Liver (tissue), 9 donors: ENCODE measurements around the gene CSPG5. TPM values are rescaled to one million over a fixed set of nuclear protein-coding genes. Genes with fewer than 3 reads are reported as not detected.

Experiments
- DNase-seq: peaks from one replicate; pipeline ENCODE4 v3.0.0-alpha.2; 2017; ENCODE audit warnings: low spot score
- H3K27ac ChIP-seq, 2 donors: one replicate each; pipeline ENCODE4 v1.7.0; 2013; ENCODE audit warnings: inconsistent platforms in 2 of 2, low read length in 2 of 2, control low read depth in 1 of 2, low read depth in 1 of 2, mild to moderate bottlenecking in 1 of 2
- H3K27me3 ChIP-seq, 4 donors: one replicate each; pipeline versions ENCODE4 v1.6.1 to v1.7.0; 2013; ENCODE audit warnings: low read length in 3 of 4, inconsistent platforms in 1 of 4, mild to moderate bottlenecking in 1 of 4, moderate library complexity in 1 of 4; ENCODE audit not compliant: control insufficient read depth in 4 of 4, insufficient read depth in 4 of 4
- H3K36me3 ChIP-seq, 4 donors: one replicate each; pipeline versions ENCODE4 v1.6.1 to v1.7.0; 2013; ENCODE audit warnings: low read length in 3 of 4, mild to moderate bottlenecking in 3 of 4, low read depth in 1 of 4, moderate library complexity in 1 of 4; ENCODE audit not compliant: control insufficient read depth in 4 of 4, insufficient read depth in 3 of 4
- H3K4me1 ChIP-seq, 4 donors: one replicate each; pipeline versions ENCODE4 v1.6.1 to v1.7.0; 2013; ENCODE audit warnings: low read length in 3 of 4, mild to moderate bottlenecking in 3 of 4, moderate library complexity in 1 of 4; ENCODE audit not compliant: control insufficient read depth in 4 of 4, insufficient read depth in 4 of 4
- H3K4me3 ChIP-seq, 3 donors: one replicate each; pipeline versions ENCODE4 v1.6.1 to v1.7.0; 2013; ENCODE audit warnings: low read length in 3 of 3, control low read depth in 1 of 3, low read depth in 1 of 3, mild to moderate bottlenecking in 1 of 3
- H3K9ac ChIP-seq, 2 donors: one replicate each; pipeline ENCODE4 v1.7.0; 2013; ENCODE audit warnings: low read length in 2 of 2, mild to moderate bottlenecking in 2 of 2, moderate library complexity in 2 of 2, control low read depth in 1 of 2, low read depth in 1 of 2
- H3K9me3 ChIP-seq, 4 donors: one replicate each; pipeline versions ENCODE4 v1.6.1 to v1.7.0; 2013; ENCODE audit warnings: low read length in 3 of 4; ENCODE audit not compliant: control insufficient read depth in 4 of 4
- FOXA1 ChIP-seq: IDR thresholded peaks from 2 replicates; pipeline ENCODE4 v1.6.1; 2016; ENCODE audit warnings: antibody characterized with exemption
- GABPA ChIP-seq, 2 donors: IDR thresholded peaks in 1 of 2; conservative IDR thresholded peaks in 1 of 2; 2 replicates each; pipeline ENCODE4 v1.6.1; 2016; ENCODE audit warnings: antibody characterized with exemption in 2 of 2, mild to moderate bottlenecking in 1 of 2, moderate library complexity in 1 of 2
- HNF4G ChIP-seq: IDR thresholded peaks from 2 replicates; pipeline ENCODE4 v1.6.1; 2016; ENCODE audit warnings: antibody characterized with exemption
- JUND ChIP-seq, 2 donors: IDR thresholded peaks; 2 replicates each; pipeline ENCODE4 v1.6.1; 2016; ENCODE audit warnings: antibody characterized with exemption in 2 of 2
- RAD21 ChIP-seq, 2 donors: IDR thresholded peaks; 2 replicates each; pipeline ENCODE4 v1.6.1; 2016; ENCODE audit warnings: antibody characterized with exemption in 2 of 2, mild to moderate bottlenecking in 2 of 2
- REST ChIP-seq: IDR thresholded peaks from 2 replicates; pipeline ENCODE4 v1.6.1; 2016; ENCODE audit warnings: antibody characterized with exemption, mild to moderate bottlenecking
- RXRA ChIP-seq, 2 donors: IDR thresholded peaks; 2 replicates each; pipeline ENCODE4 v1.6.1; 2017 to 2018; ENCODE audit warnings: antibody characterized with exemption in 2 of 2, mild to moderate bottlenecking in 1 of 2
- SP1 ChIP-seq: IDR thresholded peaks from 2 replicates; pipeline ENCODE4 v1.6.1; 2018; ENCODE audit warnings: antibody characterized with exemption, mild to moderate bottlenecking
- TAF1 ChIP-seq: conservative IDR thresholded peaks from 2 replicates; pipeline ENCODE4 v1.6.1; 2016; ENCODE audit warnings: antibody characterized with exemption, mild to moderate bottlenecking
- YY1 ChIP-seq: IDR thresholded peaks from 2 replicates; pipeline ENCODE4 v1.6.1; 2016; ENCODE audit warnings: antibody characterized with exemption, mild to moderate bottlenecking
- WGBS: extraction: QIAGEN DNeasy Blood & Tissue Kit; methylation state at CpG from one replicate; pipeline ENCODE4 v1.1.7; 2013; 5-methylcytosine and 5-hydroxymethylcytosine counted together
- polyA plus RNA-seq, 2 donors: library from polyadenylated mRNA; stranded (reverse) in 1 of 2; unstranded in 1 of 2; fragments of 200-250 nt in 1 of 2; fragments of >200 nt in 1 of 2; fragmentation: Nextera tagmentation in 1 of 2; extraction: Ambion mirVana in 1 of 2; gene quantifications; one replicate each; pipeline versions ENCODE4 v1.2.1 to v1.2.3, GENCODE V29; 2013 to 2015
- total RNA-seq, 2 donors: library from RNA; depleted of rRNA; stranded (reverse); fragments of >200 nt; gene quantifications; one replicate each; pipeline ENCODE4 v1.2.3, GENCODE V29; 2014
- TF ChIP-seq, protein P1 (sequence below): IDR thresholded peaks from 2 replicates; pipeline ENCODE4 v1.6.1; 2016; ENCODE audit warnings: antibody characterized with exemption
- TF ChIP-seq, protein P2 (sequence below): IDR thresholded peaks from 2 replicates; pipeline ENCODE4 v1.6.1; 2016; ENCODE audit warnings: antibody characterized with exemption
- TF ChIP-seq, protein P3 (sequence below): IDR thresholded peaks from 2 replicates; pipeline ENCODE4 v1.6.1; 2016; ENCODE audit warnings: antibody characterized with exemption
- donor health status: healthy.
- donor health status: healthy.
- donor health status: healthy.
- donor health status: healthy.
- donor health status: healthy.

Gene CSPG5
- total and polyA plus RNA-seq, 4 donors = 0.25 to 0.42 (median 0.33) TPM; not detected in 1

GRCh38 chr3:47592066-47592795 is 13.6 kb upstream of the CSPG5 start:
- Histone ChIP-seq H3K9ac (no peak overlapping the region), H3K36me3 (peaks cover 9 to 39% (median 25%) of the 10 kb centered on the region in 4 donors), H3K9me3 (no peaks in the 10 kb centered on the region), H3K4me1 (no peaks in the 10 kb centered on the region), H3K4me3 (no peak overlapping the region), H3K27me3 (no peaks in the 10 kb centered on the region), H3K27ac (no peak overlapping the region)
- 94% methylated on average over 4 of the region's 4 CpGs for WGBS
- TF ChIP-seq TAF1 = no peak
- TF ChIP-seq, protein P1, sequence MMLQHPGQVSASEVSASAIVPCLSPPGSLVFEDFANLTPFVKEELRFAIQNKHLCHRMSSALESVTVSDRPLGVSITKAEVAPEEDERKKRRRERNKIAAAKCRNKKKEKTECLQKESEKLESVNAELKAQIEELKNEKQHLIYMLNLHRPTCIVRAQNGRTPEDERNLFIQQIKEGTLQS = no peak
- TF ChIP-seq RAD21 (IDR thresholded peaks at IDR 0.05) = no peak
- no peak for TF ChIP-seq SP1
- no peak for TF ChIP-seq GABPA (IDR thresholded peaks at IDR 0.05 in 1 of 2, conservative IDR thresholded peaks at IDR 0.05 in 1 of 2)
- no peak for TF ChIP-seq REST
- no peak for TF ChIP-seq YY1
- no peak for TF ChIP-seq FOXA1
- TF ChIP-seq, protein P2, sequence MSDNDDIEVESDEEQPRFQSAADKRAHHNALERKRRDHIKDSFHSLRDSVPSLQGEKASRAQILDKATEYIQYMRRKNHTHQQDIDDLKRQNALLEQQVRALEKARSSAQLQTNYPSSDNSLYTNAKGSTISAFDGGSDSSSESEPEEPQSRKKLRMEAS = no peak
- TF ChIP-seq, protein P3, sequence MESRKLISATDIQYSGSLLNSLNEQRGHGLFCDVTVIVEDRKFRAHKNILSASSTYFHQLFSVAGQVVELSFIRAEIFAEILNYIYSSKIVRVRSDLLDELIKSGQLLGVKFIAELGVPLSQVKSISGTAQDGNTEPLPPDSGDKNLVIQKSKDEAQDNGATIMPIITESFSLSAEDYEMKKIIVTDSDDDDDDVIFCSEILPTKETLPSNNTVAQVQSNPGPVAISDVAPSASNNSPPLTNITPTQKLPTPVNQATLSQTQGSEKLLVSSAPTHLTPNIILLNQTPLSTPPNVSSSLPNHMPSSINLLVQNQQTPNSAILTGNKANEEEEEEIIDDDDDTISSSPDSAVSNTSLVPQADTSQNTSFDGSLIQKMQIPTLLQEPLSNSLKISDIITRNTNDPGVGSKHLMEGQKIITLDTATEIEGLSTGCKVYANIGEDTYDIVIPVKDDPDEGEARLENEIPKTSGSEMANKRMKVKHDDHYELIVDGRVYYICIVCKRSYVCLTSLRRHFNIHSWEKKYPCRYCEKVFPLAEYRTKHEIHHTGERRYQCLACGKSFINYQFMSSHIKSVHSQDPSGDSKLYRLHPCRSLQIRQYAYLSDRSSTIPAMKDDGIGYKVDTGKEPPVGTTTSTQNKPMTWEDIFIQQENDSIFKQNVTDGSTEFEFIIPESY = no peak
- TF ChIP-seq RXRA (IDR thresholded peaks at IDR 0.05) = no peak
- no peak for DNase-seq

- no peak for TF ChIP-seq JUND (IDR thresholded peaks at IDR 0.05)
- TF ChIP-seq GABPA (IDR thresholded peaks at IDR 0.05 in 1 of 2, conservative IDR thresholded peaks at IDR 0.05 in 1 of 2) = no peak
- no peak for TF ChIP-seq REST
- no peak for TF ChIP-seq SP1
- TF ChIP-seq HNF4G = no peak
- 88% methylated on average over 2 of the region's 2 CpGs for WGBS
Observed at GRCh38 chr3:47590216-47590615, 11.6 kb upstream of the CSPG5 start.

More at GRCh38 chr3:47590216-47590615, 11.6 kb upstream of the CSPG5 start:
- H3K4me1 ChIP-seq = no peaks in the 10 kb centered on the region
- H3K36me3 ChIP-seq = peaks cover 9 to 39% (median 36%) of the 10 kb centered on the region in 4 donors
- no peak for DNase-seq
- no peak overlapping the region for H3K4me3 ChIP-seq
- no peak overlapping the region for H3K9ac ChIP-seq
- no peak overlapping the region for H3K27ac ChIP-seq
- H3K27me3 ChIP-seq = no peaks in the 10 kb centered on the region
- no peaks in the 10 kb centered on the region for H3K9me3 ChIP-seq
